Liver (tissue), 9 donors: ENCODE data around the gene AMD1. TPM values are rescaled to one million over a fixed set of nuclear protein-coding genes. Genes with fewer than 3 reads are reported as not detected.

ENCODE experiments used
- DNase-seq: peaks from one replicate; pipeline ENCODE4 v3.0.0-alpha.2; 2017; ENCODE audit warnings: low spot score
- H3K27ac ChIP-seq, 2 donors: one replicate each; pipeline ENCODE4 v1.7.0; 2013; ENCODE audit warnings: inconsistent platforms in 2 of 2, low read length in 2 of 2, control low read depth in 1 of 2, low read depth in 1 of 2, mild to moderate bottlenecking in 1 of 2
- H3K27me3 ChIP-seq, 4 donors: one replicate each; pipeline versions ENCODE4 v1.6.1 to v1.7.0; 2013; ENCODE audit warnings: low read length in 3 of 4, inconsistent platforms in 1 of 4, mild to moderate bottlenecking in 1 of 4, moderate library complexity in 1 of 4; ENCODE audit not compliant: control insufficient read depth in 4 of 4, insufficient read depth in 4 of 4
- H3K36me3 ChIP-seq, 4 donors: one replicate each; pipeline versions ENCODE4 v1.6.1 to v1.7.0; 2013; ENCODE audit warnings: low read length in 3 of 4, mild to moderate bottlenecking in 3 of 4, low read depth in 1 of 4, moderate library complexity in 1 of 4; ENCODE audit not compliant: control insufficient read depth in 4 of 4, insufficient read depth in 3 of 4
- H3K4me1 ChIP-seq, 4 donors: one replicate each; pipeline versions ENCODE4 v1.6.1 to v1.7.0; 2013; ENCODE audit warnings: low read length in 3 of 4, mild to moderate bottlenecking in 3 of 4, moderate library complexity in 1 of 4; ENCODE audit not compliant: control insufficient read depth in 4 of 4, insufficient read depth in 4 of 4
- H3K4me3 ChIP-seq, 3 donors: one replicate each; pipeline versions ENCODE4 v1.6.1 to v1.7.0; 2013; ENCODE audit warnings: low read length in 3 of 3, control low read depth in 1 of 3, low read depth in 1 of 3, mild to moderate bottlenecking in 1 of 3
- H3K9ac ChIP-seq, 2 donors: one replicate each; pipeline ENCODE4 v1.7.0; 2013; ENCODE audit warnings: low read length in 2 of 2, mild to moderate bottlenecking in 2 of 2, moderate library complexity in 2 of 2, control low read depth in 1 of 2, low read depth in 1 of 2
- H3K9me3 ChIP-seq, 4 donors: one replicate each; pipeline versions ENCODE4 v1.6.1 to v1.7.0; 2013; ENCODE audit warnings: low read length in 3 of 4; ENCODE audit not compliant: control insufficient read depth in 4 of 4
- ATF3 ChIP-seq: IDR thresholded peaks from 2 replicates; pipeline ENCODE4 v1.6.1; 2016; ENCODE audit warnings: antibody characterized with exemption
- EGR1 ChIP-seq, 2 donors: IDR thresholded peaks; 2 replicates each; pipeline ENCODE4 v1.6.1; 2016 to 2018; ENCODE audit warnings: antibody characterized with exemption in 2 of 2, low read depth in 2 of 2
- FOXA1 ChIP-seq: IDR thresholded peaks from 2 replicates; pipeline ENCODE4 v1.6.1; 2016; ENCODE audit warnings: antibody characterized with exemption
- FOXA2 ChIP-seq: IDR thresholded peaks from 2 replicates; pipeline ENCODE4 v1.6.1; 2016; ENCODE audit warnings: antibody characterized with exemption
- GABPA ChIP-seq, 2 donors: IDR thresholded peaks in 1 of 2; conservative IDR thresholded peaks in 1 of 2; 2 replicates each; pipeline ENCODE4 v1.6.1; 2016; ENCODE audit warnings: antibody characterized with exemption in 2 of 2, mild to moderate bottlenecking in 1 of 2, moderate library complexity in 1 of 2
- HNF4A ChIP-seq, 2 donors: conservative IDR thresholded peaks; 2 replicates each; pipeline ENCODE4 v1.6.1; 2016; ENCODE audit warnings: antibody characterized with exemption in 2 of 2, mild to moderate bottlenecking in 2 of 2
- HNF4G ChIP-seq: IDR thresholded peaks from 2 replicates; pipeline ENCODE4 v1.6.1; 2016; ENCODE audit warnings: antibody characterized with exemption
- JUND ChIP-seq, 2 donors: IDR thresholded peaks; 2 replicates each; pipeline ENCODE4 v1.6.1; 2016; ENCODE audit warnings: antibody characterized with exemption in 2 of 2
- MAX ChIP-seq: IDR thresholded peaks from 2 replicates; pipeline ENCODE4 v1.6.1; 2016; ENCODE audit warnings: antibody characterized with exemption
- NR2F2 ChIP-seq: IDR thresholded peaks from 2 replicates; pipeline ENCODE4 v1.6.1; 2016; ENCODE audit warnings: antibody characterized with exemption
- RAD21 ChIP-seq, 2 donors: IDR thresholded peaks; 2 replicates each; pipeline ENCODE4 v1.6.1; 2016; ENCODE audit warnings: antibody characterized with exemption in 2 of 2, mild to moderate bottlenecking in 2 of 2
- REST ChIP-seq: IDR thresholded peaks from 2 replicates; pipeline ENCODE4 v1.6.1; 2016; ENCODE audit warnings: antibody characterized with exemption, mild to moderate bottlenecking
- SP1 ChIP-seq: IDR thresholded peaks from 2 replicates; pipeline ENCODE4 v1.6.1; 2018; ENCODE audit warnings: antibody characterized with exemption, mild to moderate bottlenecking
- ZBTB33 ChIP-seq: IDR thresholded peaks from 2 replicates; pipeline ENCODE4 v1.6.1; 2016; ENCODE audit warnings: antibody characterized with exemption
- WGBS: extraction: QIAGEN DNeasy Blood & Tissue Kit; methylation state at CpG from one replicate; pipeline ENCODE4 v1.1.7; 2013; 5-methylcytosine and 5-hydroxymethylcytosine counted together
- polyA plus RNA-seq, 2 donors: library from polyadenylated mRNA; stranded (reverse) in 1 of 2; unstranded in 1 of 2; fragments of 200-250 nt in 1 of 2; fragments of >200 nt in 1 of 2; fragmentation: Nextera tagmentation in 1 of 2; extraction: Ambion mirVana in 1 of 2; gene quantifications; one replicate each; pipeline versions ENCODE4 v1.2.1 to v1.2.3, GENCODE V29; 2013 to 2015
- total RNA-seq, 2 donors: library from RNA; depleted of rRNA; stranded (reverse); fragments of >200 nt; gene quantifications; one replicate each; pipeline ENCODE4 v1.2.3, GENCODE V29; 2014
- donor health status: healthy.
- donor health status: healthy.
- donor health status: healthy.
- donor health status: healthy.
- donor health status: healthy.

AMD1 gene
- total and polyA plus RNA-seq, 4 donors = 14.5 to 46.4 (median 32.7) TPM

- Histone ChIP-seq H3K4me3 (no peak overlapping the region), H3K9me3 (no peaks in the 10 kb centered on the region), H3K4me1 (no peaks in the 10 kb centered on the region), H3K27me3 (no peaks in the 10 kb centered on the region), H3K36me3 (no peaks in the 10 kb centered on the region), H3K27ac (no peak overlapping the region), H3K9ac (no peak overlapping the region)
- DNase-seq = no peak
- TF ChIP-seq SP1 = no peak
- TF ChIP-seq RAD21 (IDR thresholded peaks at IDR 0.05) = no peak
- TF ChIP-seq HNF4A (conservative IDR thresholded peaks at IDR 0.05) = no peak
- TF ChIP-seq FOXA2 = no peak
- TF ChIP-seq FOXA1 = no peak
- no peak for TF ChIP-seq GABPA (IDR thresholded peaks at IDR 0.05 in 1 of 2, conservative IDR thresholded peaks at IDR 0.05 in 1 of 2)
- TF ChIP-seq ZBTB33 = no peak
- no peak for TF ChIP-seq ATF3
- no peak for TF ChIP-seq JUND (IDR thresholded peaks at IDR 0.05)
- TF ChIP-seq MAX = no peak
- TF ChIP-seq HNF4G = no peak
- TF ChIP-seq EGR1 (IDR thresholded peaks at IDR 0.05; ENCODE audit: low read depth in 2 of 2) = no peak
- no peak for TF ChIP-seq REST
- WGBS = 95% methylated on average over 6 of the region's 6 CpGs
Measured at GRCh38 chr6:110938171-110938570, 63.6 kb downstream of the AMD1 start.

- Histone ChIP-seq H3K9ac (no peak overlapping the region), H3K36me3 (no peaks in the 10 kb centered on the region), H3K4me3 (no peak overlapping the region), H3K9me3 (no peaks in the 10 kb centered on the region), H3K27me3 (no peaks in the 10 kb centered on the region), H3K4me1 (no peaks in the 10 kb centered on the region), H3K27ac (no peak overlapping the region)
- 89% methylated on average over 8 of the region's 8 CpGs for WGBS
- TF ChIP-seq ATF3 (no peak), ZBTB33 (no peak), RAD21 (IDR thresholded peaks at IDR 0.05) (no peak), NR2F2 (no peak), SP1 (no peak), REST (no peak)
- DNase-seq = no peak
Measured at GRCh38 chr6:110939429-110940200, 65.0 kb downstream of the AMD1 start.
